Activated T-helper 2 cell treated with anti-CD3 and anti-CD28 coated beads, Interferon-gamma antibody, Interleukin-2, Interleukin-4, amounts not matched to agents 10 μg/mL and 5 μg/mL and 100 μg/mL, durations not matched to agents 14 hours and 24 hours and 36 hours (primary cell): ENCODE measurements around the gene PXN. TPM values are rescaled to one million over a fixed set of nuclear protein-coding genes. Genes with fewer than 3 reads are reported as not detected.

Experiments used
- DNase-seq: peaks from one replicate; pipeline ENCODE4 v3.0.0; 2021; ENCODE audit warnings: low spot score
- H3K27ac Mint-ChIP-seq: one replicate; pipeline ENCODE4 v1.8.0; 2021; ENCODE audit warnings: mixed read lengths
- H3K27me3 Mint-ChIP-seq: one replicate; pipeline ENCODE4 v1.8.0; 2021; ENCODE audit warnings: low read depth, mixed read lengths
- H3K36me3 Mint-ChIP-seq: one replicate; pipeline ENCODE4 v1.8.0; 2021; ENCODE audit warnings: low read depth, mixed read lengths
- H3K4me1 Mint-ChIP-seq: one replicate; pipeline ENCODE4 v1.8.0; 2021; ENCODE audit warnings: low read depth, mixed read lengths
- H3K4me3 Mint-ChIP-seq: one replicate; pipeline ENCODE4 v1.8.0; 2021; ENCODE audit warnings: low read depth, mild to moderate bottlenecking, moderate library complexity, mixed read lengths
- H3K9me3 Mint-ChIP-seq: one replicate; pipeline ENCODE4 v1.8.0; 2021; ENCODE audit warnings: mixed read lengths
- intact Hi-C: fragments of 100-400 bp; cut with micrococcal nuclease; formaldehyde crosslinking; loops from one replicate; pipeline ENCODE4 v1.15.1; 2023
- total RNA-seq: library from RNA; stranded (reverse); gene quantifications from 2 replicates; pipeline ENCODE4 v1.2.3, GENCODE V29; 2022

Gene PXN
- total RNA-seq, 1 donor from 2014 or later: 44.4 TPM

DNA sequence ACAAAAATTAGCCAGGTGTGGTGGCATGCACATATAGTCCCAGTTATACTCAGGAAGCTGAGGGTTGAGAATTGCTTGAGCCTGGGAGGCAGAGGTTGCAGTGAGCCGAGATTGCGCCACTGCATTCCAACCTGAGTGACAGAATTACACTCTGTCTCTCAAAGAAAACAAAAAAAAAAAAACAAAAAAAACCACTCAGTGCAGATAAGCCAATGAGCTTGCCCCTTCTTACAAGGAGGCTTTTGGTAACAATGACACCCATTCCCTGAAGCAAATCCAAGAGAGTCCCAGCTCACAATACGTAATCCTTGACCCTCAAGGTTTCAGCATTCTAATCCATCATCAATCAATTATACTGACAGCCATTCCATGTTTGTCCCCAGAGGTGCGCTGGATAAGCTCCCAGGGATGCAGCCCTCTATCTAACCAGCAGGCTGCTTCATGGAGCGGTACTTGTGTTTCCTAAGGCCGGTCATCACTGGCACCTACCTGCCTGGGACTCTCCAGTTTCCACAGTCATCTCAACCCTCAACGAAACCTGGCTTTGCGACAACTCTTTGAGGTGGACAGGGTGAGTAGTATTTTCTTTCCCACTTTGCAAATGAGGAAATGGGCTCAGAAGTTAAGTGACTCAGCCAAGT is 83.4 kb downstream of the PXN start:
- H3K27ac Mint-ChIP-seq: no peak overlapping the region
- no peak for DNase-seq
- intact Hi-C loops: no loop called here
- H3K9me3 Mint-ChIP-seq: no peaks in the 10 kb centered on the region
- peaks cover 2% of the 10 kb centered on the region for H3K4me1 Mint-ChIP-seq
- no peak overlapping the region for H3K4me3 Mint-ChIP-seq
- H3K27me3 Mint-ChIP-seq: no peaks in the 10 kb centered on the region
- H3K36me3 Mint-ChIP-seq: peaks cover 74% of the 10 kb centered on the region

GRCh38 chr12:120180975-120181374 is 84.6 kb downstream of the PXN start:
- Mint-ChIP-seq H3K4me3 (no peak overlapping the region), H3K9me3 (no peaks in the 10 kb centered on the region), H3K36me3 (peaks cover 75% of the 10 kb centered on the region), H3K27me3 (no peaks in the 10 kb centered on the region), H3K27ac (no peak overlapping the region), H3K4me1 (no peaks in the 10 kb centered on the region)
- DNase-seq: no peak
- intact Hi-C loops: no loop called here

- no peak for DNase-seq
- H3K4me1 Mint-ChIP-seq: peaks cover 3% of the 10 kb centered on the region
- intact Hi-C loops: no loop called here
- no peaks in the 10 kb centered on the region for H3K27me3 Mint-ChIP-seq
- no peaks in the 10 kb centered on the region for H3K9me3 Mint-ChIP-seq
- no peak overlapping the region for H3K27ac Mint-ChIP-seq
- peaks cover 81% of the 10 kb centered on the region for H3K36me3 Mint-ChIP-seq
- H3K4me3 Mint-ChIP-seq: no peak overlapping the region
These were observed 90.0 kb downstream of the PXN start for GRCh38 chr12:120175537-120175936.

GRCh38 chr12:120175062-120175461 is 90.5 kb downstream of the PXN start:
- intact Hi-C loops: no loop called here
- peaks cover 3% of the 10 kb centered on the region for H3K4me1 Mint-ChIP-seq

DNA sequence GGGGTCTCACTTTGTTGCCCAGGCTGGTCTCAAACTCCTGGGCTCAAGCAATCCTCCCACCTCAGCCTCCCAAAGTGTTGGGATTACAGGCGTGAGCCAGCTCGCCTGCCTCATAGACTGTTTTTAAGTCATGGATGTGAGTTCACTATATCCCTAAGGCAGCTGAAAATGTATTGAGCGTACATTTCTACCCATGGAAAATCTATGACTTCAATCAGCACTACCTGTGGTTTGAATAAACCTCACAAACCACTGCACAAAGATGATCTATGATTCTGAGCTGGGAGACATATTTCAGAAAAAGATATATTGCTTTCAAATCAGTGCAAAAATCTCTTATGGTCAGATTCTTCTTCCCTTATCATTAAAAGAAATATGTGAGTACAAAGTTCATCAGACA is 93.5 kb downstream of the PXN start:
- Mint-ChIP-seq H3K4me1 (peaks cover 3% of the 10 kb centered on the region), H3K27me3 (no peaks in the 10 kb centered on the region), H3K4me3 (no peak overlapping the region), H3K9me3 (no peaks in the 10 kb centered on the region), H3K36me3 (peaks cover 78% of the 10 kb centered on the region), H3K27ac (no peak overlapping the region)
- DNase-seq: no peak
- intact Hi-C loops: no loop called here

More at GRCh38 chr12:120175062-120175461, 90.5 kb downstream of the PXN start:
- Mint-ChIP-seq H3K9me3 (no peaks in the 10 kb centered on the region), H3K36me3 (peaks cover 84% of the 10 kb centered on the region), H3K27ac (no peak overlapping the region), H3K27me3 (no peaks in the 10 kb centered on the region), H3K4me3 (no peak overlapping the region)
- DNase-seq: no peak

- Mint-ChIP-seq H3K4me3 (no peak overlapping the region), H3K27ac (no peak overlapping the region), H3K27me3 (no peaks in the 10 kb centered on the region), H3K4me1 (peaks cover 3% of the 10 kb centered on the region), H3K36me3 (peaks cover 65% of the 10 kb centered on the region), H3K9me3 (no peaks in the 10 kb centered on the region)
- DNase-seq: no peak
- intact Hi-C loops: no loop called here
These were observed 94.9 kb downstream of the PXN start for GRCh38 chr12:120170631-120171030.

- Mint-ChIP-seq H3K4me3 (no peak overlapping the region), H3K27ac (no peak overlapping the region), H3K27me3 (no peaks in the 10 kb centered on the region), H3K9me3 (no peaks in the 10 kb centered on the region), H3K4me1 (peaks cover 3% of the 10 kb centered on the region), H3K36me3 (peaks cover 58% of the 10 kb centered on the region)
- no peak for DNase-seq
- intact Hi-C loops: no loop called here
These were observed 95.6 kb downstream of the PXN start for GRCh38 chr12:120169946-120170345.

- no peak for DNase-seq
- Mint-ChIP-seq H3K27ac (no peak overlapping the region), H3K36me3 (peaks cover 56% of the 10 kb centered on the region), H3K27me3 (no peaks in the 10 kb centered on the region), H3K9me3 (no peaks in the 10 kb centered on the region), H3K4me1 (peaks cover 3% of the 10 kb centered on the region), H3K4me3 (no peak overlapping the region)
- intact Hi-C loops: no loop called here
These were observed 97.2 kb downstream of the PXN start for GRCh38 chr12:120168337-120168736.

- intact Hi-C loops: no loop called here
- H3K4me3 Mint-ChIP-seq: no peak overlapping the region
- DNase-seq: no peak
- peaks cover 53% of the 10 kb centered on the region for H3K36me3 Mint-ChIP-seq
- H3K27ac Mint-ChIP-seq: no peak overlapping the region
- peaks cover 3% of the 10 kb centered on the region for H3K4me1 Mint-ChIP-seq
- no peaks in the 10 kb centered on the region for H3K9me3 Mint-ChIP-seq
- H3K27me3 Mint-ChIP-seq: no peaks in the 10 kb centered on the region
These were observed 97.9 kb downstream of the PXN start for GRCh38 chr12:120167529-120168095.

GRCh38 chr12:120164293-120164692 is 101.2 kb downstream of the PXN start:
- Mint-ChIP-seq H3K27ac (no peak overlapping the region), H3K9me3 (no peaks in the 10 kb centered on the region)

GRCh38 chr12:120162763-120163162 is 102.8 kb downstream of the PXN start:
- no peaks in the 10 kb centered on the region for H3K9me3 Mint-ChIP-seq
- no peak for DNase-seq

More at GRCh38 chr12:120164293-120164692, 101.2 kb downstream of the PXN start:
- no peak for DNase-seq
- Mint-ChIP-seq H3K36me3 (peaks cover 64% of the 10 kb centered on the region), H3K4me3 (no peak overlapping the region), H3K27me3 (no peaks in the 10 kb centered on the region), H3K4me1 (no peaks in the 10 kb centered on the region)
- intact Hi-C loops: no loop called here

GRCh38 chr12:120161852-120162251 is 103.7 kb downstream of the PXN start:
- DNase-seq: no peak
- no peak overlapping the region for H3K4me3 Mint-ChIP-seq
- no peaks in the 10 kb centered on the region for H3K27me3 Mint-ChIP-seq
- no peaks in the 10 kb centered on the region for H3K4me1 Mint-ChIP-seq
- H3K36me3 Mint-ChIP-seq: peaks cover 69% of the 10 kb centered on the region
- H3K9me3 Mint-ChIP-seq: no peaks in the 10 kb centered on the region
- no peak overlapping the region for H3K27ac Mint-ChIP-seq
- intact Hi-C loops: no loop called here

More at GRCh38 chr12:120162763-120163162, 102.8 kb downstream of the PXN start:
- no peak overlapping the region for H3K27ac Mint-ChIP-seq
- no peaks in the 10 kb centered on the region for H3K27me3 Mint-ChIP-seq
- intact Hi-C loops: no loop called here
- no peaks in the 10 kb centered on the region for H3K4me1 Mint-ChIP-seq
- no peak overlapping the region for H3K4me3 Mint-ChIP-seq
- H3K36me3 Mint-ChIP-seq: peaks cover 66% of the 10 kb centered on the region
